ENCODE measurements around the gene OTUD1. TPM values are rescaled to one million over a fixed set of nuclear protein-coding genes. Genes with fewer than 3 reads are reported as not detected.

OTUD1 gene
- polyA plus RNA-seq, 2 of the 4 experiments (the other 2 are of a cell fraction): 2.3 to 2.4 TPM

GRCh38 chr10:23419201-23419600 is 19.7 kb upstream of the OTUD1 start:
- Histone ChIP-seq H3K4me3 (no peak overlapping the region), H3K4me2 (no peak overlapping the region), H3K9me3 (no peaks in the 10 kb centered on the region), H3K27ac (no peak overlapping the region), H3K4me1 (no peaks in the 10 kb centered on the region)
- DNase-seq (ENCODE audit: low read depth in 1 of 2, low spot score in 1 of 2) (no peak), FAIRE-seq (no peak), ATAC-seq (no peak)
- 58% methylated on average over 5 of the region's 5 CpGs for WGBS (ENCODE audit: missing lambda C conversion rate)
- CTCF ChIA-PET: interaction anchor here (1.3 kb wide), 1 partner anchor 16 kb away, joined by 3 read pairs; no protein-coding TSS in a partner anchor
- POLR2A ChIA-PET: no interaction called here
- TF ChIP-seq FOSB (CRISPR knock-in tag; IDR thresholded peaks at IDR 0.05) (no peak), HOXB5 (CRISPR knock-in tag; IDR thresholded peaks at IDR 0.05) (no peak), NPAS2 (CRISPR knock-in tag; IDR thresholded peaks at IDR 0.05; ENCODE audit: borderline replicate concordance) (no peak), EHMT2 (IDR thresholded peaks at IDR 0.05; ENCODE audit: low read depth) (no peak)

GRCh38 chr10:23419655-23420329 is 19.1 kb upstream of the OTUD1 start:
- CTCF ChIA-PET: interaction anchor here (0.6 to 1.3 kb wide), 5 partner anchors 16 to 1344 kb away, joined by 3 read pairs; no protein-coding TSS in a partner anchor
- no peak for FAIRE-seq

GRCh38 chr10:23421397-23421796 is 17.5 kb upstream of the OTUD1 start:
- Histone ChIP-seq H3K27ac (no peak overlapping the region), H3K9me3 (no peaks in the 10 kb centered on the region), H3K4me1 (no peaks in the 10 kb centered on the region), H3K4me3 (no peak overlapping the region), H3K4me2 (no peak overlapping the region)
- DNase-seq (ENCODE audit: low read depth in 1 of 2, low spot score in 1 of 2) (no peak), ATAC-seq (no peak), FAIRE-seq (no peak)
- 10% methylated on average over 1 of the region's 1 CpG for WGBS (ENCODE audit: missing lambda C conversion rate)
- POLR2A ChIA-PET: no interaction called here
- CTCF ChIA-PET: no interaction called here
- TF ChIP-seq FOSB (CRISPR knock-in tag; IDR thresholded peaks at IDR 0.05) (no peak), ZC3H11A (IDR thresholded peaks at IDR 0.05) (no peak)
- TF ChIP-seq, protein P1, sequence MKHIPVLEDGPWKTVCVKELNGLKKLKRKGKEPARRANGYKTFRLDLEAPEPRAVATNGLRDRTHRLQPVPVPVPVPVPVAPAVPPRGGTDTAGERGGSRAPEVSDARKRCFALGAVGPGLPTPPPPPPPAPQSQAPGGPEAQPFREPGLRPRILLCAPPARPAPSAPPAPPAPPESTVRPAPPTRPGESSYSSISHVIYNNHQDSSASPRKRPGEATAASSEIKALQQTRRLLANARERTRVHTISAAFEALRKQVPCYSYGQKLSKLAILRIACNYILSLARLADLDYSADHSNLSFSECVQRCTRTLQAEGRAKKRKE (CRISPR knock-in tag; IDR thresholded peaks at IDR 0.05; ENCODE audit: low read depth): no peak

More at GRCh38 chr10:23419655-23420329, 19.1 kb upstream of the OTUD1 start:
- POLR2A ChIA-PET: no interaction called here
- TF ChIP-seq FOSB (CRISPR knock-in tag; IDR thresholded peaks at IDR 0.05) (no peak), CBX8 (IDR thresholded peaks at IDR 0.05) (no peak), EHF (CRISPR knock-in tag; IDR thresholded peaks at IDR 0.05) (no peak), MAFK (IDR thresholded peaks at IDR 0.05; ENCODE audit: partially characterized antibody) (no peak), RFX5 (IDR thresholded peaks at IDR 0.05) (no peak), CBX2 (IDR thresholded peaks at IDR 0.05; ENCODE audit: borderline replicate concordance, low read depth) (no peak), CHD2 (IDR thresholded peaks at IDR 0.05; ENCODE audit: low read length, partially characterized antibody) (no peak), ZFP36 (IDR thresholded peaks at IDR 0.05; ENCODE audit: borderline replicate concordance, partially characterized antibody) (no peak), GATA3 (IDR thresholded peaks at IDR 0.05; ENCODE audit: borderline replicate concordance) (no peak), ZSCAN20 (CRISPR knock-in tag; IDR thresholded peaks at IDR 0.05) (no peak), NFE2L2 (conservative IDR thresholded peaks at IDR 0.05; ENCODE audit: low read length) (no peak), MAZ (IDR thresholded peaks at IDR 0.05; ENCODE audit: borderline replicate concordance, low read depth, low read length) (no peak), EHMT2 (IDR thresholded peaks at IDR 0.05; ENCODE audit: low read depth) (no peak), POLR2A (IDR thresholded peaks at IDR 0.05; ENCODE audit: low read length) (no peak), HOXB13 (CRISPR knock-in tag; IDR thresholded peaks at IDR 0.05; ENCODE audit: low read depth) (no peak), HEYL (CRISPR knock-in tag; IDR thresholded peaks at IDR 0.05) (no peak), RNF2 (IDR thresholded peaks at IDR 0.05; ENCODE audit: borderline replicate concordance, low read depth) (no peak)
- H3K27ac ChIP-seq: no peak overlapping the region
- no peak overlapping the region for H3K4me3 ChIP-seq
- no peak overlapping the region for H3K4me2 ChIP-seq
- H3K9me3 ChIP-seq: no peaks in the 10 kb centered on the region
- 52% methylated on average over 7 of the region's 7 CpGs for WGBS (ENCODE audit: missing lambda C conversion rate)
- H3K4me1 ChIP-seq: no peaks in the 10 kb centered on the region
- DNase-seq (ENCODE audit: low read depth in 1 of 2, low spot score in 1 of 2): no peak
- no peak for ATAC-seq

- ATAC-seq (no peak), DNase-seq (ENCODE audit: low read depth in 1 of 2, low spot score in 1 of 2) (no peak), FAIRE-seq (no peak)
- Histone ChIP-seq H3K9me3 (no peaks in the 10 kb centered on the region), H3K4me2 (no peak overlapping the region; the same call in 2 of the 3 replicates), H3K27ac (no peak overlapping the region), H3K4me1 (no peaks in the 10 kb centered on the region), H3K4me3 (no peak overlapping the region)
- 1% methylated on average over 2 of the region's 2 CpGs for WGBS (ENCODE audit: missing lambda C conversion rate)
- POLR2A ChIA-PET: no interaction called here
- TF ChIP-seq KDM5A (IDR thresholded peaks at IDR 0.05) (no peak), POLR2A (IDR thresholded peaks at IDR 0.05; ENCODE audit: low read length) (no peak), EHMT2 (IDR thresholded peaks at IDR 0.05; ENCODE audit: low read depth) (no peak), SREBF2 (IDR thresholded peaks at IDR 0.05) (no peak)
- TF ChIP-seq, protein P2, sequence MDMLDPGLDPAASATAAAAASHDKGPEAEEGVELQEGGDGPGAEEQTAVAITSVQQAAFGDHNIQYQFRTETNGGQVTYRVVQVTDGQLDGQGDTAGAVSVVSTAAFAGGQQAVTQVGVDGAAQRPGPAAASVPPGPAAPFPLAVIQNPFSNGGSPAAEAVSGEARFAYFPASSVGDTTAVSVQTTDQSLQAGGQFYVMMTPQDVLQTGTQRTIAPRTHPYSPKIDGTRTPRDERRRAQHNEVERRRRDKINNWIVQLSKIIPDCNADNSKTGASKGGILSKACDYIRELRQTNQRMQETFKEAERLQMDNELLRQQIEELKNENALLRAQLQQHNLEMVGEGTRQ (IDR thresholded peaks at IDR 0.05): no peak
- TF ChIP-seq, protein P3, sequence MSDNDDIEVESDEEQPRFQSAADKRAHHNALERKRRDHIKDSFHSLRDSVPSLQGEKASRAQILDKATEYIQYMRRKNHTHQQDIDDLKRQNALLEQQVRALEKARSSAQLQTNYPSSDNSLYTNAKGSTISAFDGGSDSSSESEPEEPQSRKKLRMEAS (IDR thresholded peaks at IDR 0.05): no peak
- TF ChIP-seq, protein P4, sequence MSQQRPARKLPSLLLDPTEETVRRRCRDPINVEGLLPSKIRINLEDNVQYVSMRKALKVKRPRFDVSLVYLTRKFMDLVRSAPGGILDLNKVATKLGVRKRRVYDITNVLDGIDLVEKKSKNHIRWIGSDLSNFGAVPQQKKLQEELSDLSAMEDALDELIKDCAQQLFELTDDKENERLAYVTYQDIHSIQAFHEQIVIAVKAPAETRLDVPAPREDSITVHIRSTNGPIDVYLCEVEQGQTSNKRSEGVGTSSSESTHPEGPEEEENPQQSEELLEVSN (IDR thresholded peaks at IDR 0.05; ENCODE audit: borderline replicate concordance, low read depth): no peak
- TF ChIP-seq, protein P5, sequence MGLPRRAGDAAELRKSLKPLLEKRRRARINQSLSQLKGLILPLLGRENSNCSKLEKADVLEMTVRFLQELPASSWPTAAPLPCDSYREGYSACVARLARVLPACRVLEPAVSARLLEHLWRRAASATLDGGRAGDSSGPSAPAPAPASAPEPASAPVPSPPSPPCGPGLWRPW (IDR thresholded peaks at IDR 0.05): no peak
- CTCF ChIA-PET: no interaction called here
Observed at GRCh38 chr10:23422003-23422411, 16.9 kb upstream of the OTUD1 start.
